MCF 10A (cell line): ENCODE data around the gene ANKRD39. TPM values are rescaled to one million over a fixed set of nuclear protein-coding genes. Genes with fewer than 3 reads are reported as not detected.
A peak's percentile ranks its signal among the peaks of the same experiment; 100 is the strongest.

Source experiments
- BruUV-seq: library from RNA; stranded (reverse); fragments of 400-500 nt; replicated peaks from 2 replicates; lab custom pipeline; 2021; lab: Mats Ljungman, UMichigan
- CTCF ChIA-PET: fragments of 300-600 bp; sonication (Branson Sonifier 250); formaldehyde crosslinking; extraction: SDS; loops from one replicate; lab custom pipeline; 2021; ENCODE audit warnings: antibody characterized with exemption, inconsistent platforms; lab: Yijun Ruan, JAX
- POLR2A ChIA-PET: fragments of 300-600, 350-650 bp; sonication (Branson Sonifier 250); formaldehyde crosslinking; extraction: SDS; loops from one replicate; lab custom pipeline; 2020; ENCODE audit warnings: antibody characterized with exemption, inconsistent platforms; lab: Yijun Ruan, JAX
- DNase-seq: peaks from one replicate; pipeline ENCODE4 v3.0.0-alpha.2; 2018; ENCODE audit not compliant: unreplicated experiment
- H3K27ac Mint-ChIP-seq: one replicate; pipeline ENCODE4 v1.8.0; 2022; ENCODE audit warnings: mild to moderate bottlenecking, low read depth, mixed read lengths; ENCODE audit not compliant: unreplicated experiment
- H3K27me3 Mint-ChIP-seq: one replicate; pipeline ENCODE4 v1.8.0; 2022; ENCODE audit warnings: mixed read lengths; ENCODE audit not compliant: insufficient read depth, unreplicated experiment
- H3K36me3 Mint-ChIP-seq: one replicate; pipeline ENCODE4 v1.8.0; 2022; ENCODE audit warnings: mild to moderate bottlenecking, moderate library complexity, mixed read lengths; ENCODE audit not compliant: insufficient read depth, unreplicated experiment
- H3K4me1 Mint-ChIP-seq: one replicate; pipeline ENCODE4 v1.8.0; 2022; ENCODE audit warnings: mixed read lengths; ENCODE audit not compliant: insufficient read depth, unreplicated experiment
- H3K4me3 Mint-ChIP-seq: one replicate; pipeline ENCODE4 v1.8.0; 2022; ENCODE audit warnings: mild to moderate bottlenecking, moderate library complexity, mixed read lengths; ENCODE audit not compliant: unreplicated experiment
- H3K9me3 Mint-ChIP-seq: one replicate; pipeline ENCODE4 v1.8.0; 2022; ENCODE audit warnings: mixed read lengths; ENCODE audit not compliant: unreplicated experiment
- CTCF ChIP-seq: fragments of 200-600 bp; IDR thresholded peaks from one replicate; pipeline ENCODE4 v1.8.0; 2022; ENCODE audit warnings: antibody characterized with exemption, mild to moderate bottlenecking; ENCODE audit not compliant: unreplicated experiment
- intact Hi-C: fragments of 100-400 bp; cut with micrococcal nuclease; formaldehyde crosslinking; loops from 2 replicates; pipeline ENCODE4 v1.14.1; 2022
- total RNA-seq: library from RNA; stranded (reverse); gene quantifications from 2 replicates; pipeline ENCODE4 v1.2.3, GENCODE V29; 2022

The ANKRD39 gene
- total RNA-seq, 1 experiment from 2014 or later = 14.0 TPM

- no peak overlapping the region for H3K4me3 Mint-ChIP-seq
- no peaks in the 10 kb centered on the region for H3K4me1 Mint-ChIP-seq
- CTCF ChIA-PET = interaction anchor here (0.5 to 2.6 kb wide), 9 partner anchors 8 to 599 kb away, joined by 3 to 16 read pairs (median 3); no protein-coding TSS in a partner anchor
- no peak for TF ChIP-seq CTCF
- DNase-seq = no peak
- H3K27me3 Mint-ChIP-seq = no peaks in the 10 kb centered on the region
- intact Hi-C loops = loop anchor here (1.0 to 10.0 kb wide), 3 partner anchors 42 to 185 kb away; partner anchors contain the start of gene CNNM4
- POLR2A ChIA-PET = interaction anchor here (1.1 kb wide), 1 partner anchor 44 kb away, joined by 3 read pairs; no protein-coding TSS in a partner anchor
- no peaks in the 10 kb centered on the region for H3K36me3 Mint-ChIP-seq
- no TSS peak for BruUV-seq
- H3K27ac Mint-ChIP-seq = no peak overlapping the region
- no peaks in the 10 kb centered on the region for H3K9me3 Mint-ChIP-seq
Observed at GRCh38 chr2:96801786-96802595, 55.8 kb downstream of the ANKRD39 start.

- Mint-ChIP-seq H3K36me3 (no peaks in the 10 kb centered on the region), H3K4me1 (no peaks in the 10 kb centered on the region), H3K4me3 (no peak overlapping the region), H3K27ac (no peak overlapping the region), H3K27me3 (no peaks in the 10 kb centered on the region), H3K9me3 (no peaks in the 10 kb centered on the region)
- peak; percentile 64 for DNase-seq
- ChIA-PET POLR2A (interaction anchor here (0.5 to 1.0 kb wide), 4 partner anchors 14 to 199 kb away, joined by 3 to 4 read pairs (median 4); no protein-coding TSS in a partner anchor), CTCF (interaction anchor here (0.6 to 2.6 kb wide), 23 partner anchors 8 to 262 kb away, joined by 3 to 16 read pairs (median 4); no protein-coding TSS in a partner anchor)
- no TSS peak for BruUV-seq
- intact Hi-C loops = loop anchor here (1.0 to 10.0 kb wide), 3 partner anchors 41 to 184 kb away; partner anchors contain the start of gene CNNM4
- TF ChIP-seq CTCF = peak; percentile 92
Observed at GRCh38 chr2:96801005-96801785, 56.6 kb downstream of the ANKRD39 start.

GRCh38 chr2:96800061-96801004 lies 57.5 kb downstream of the ANKRD39 start:
- CTCF ChIA-PET = interaction anchor here (0.5 to 2.6 kb wide), 35 partner anchors 9 to 664 kb away, joined by 3 to 16 read pairs (median 4); no protein-coding TSS in a partner anchor
- no peak for TF ChIP-seq CTCF
- intact Hi-C loops = loop anchor here (1.0 to 10.0 kb wide), 3 partner anchors 40 to 183 kb away; partner anchors contain the start of gene CNNM4
- Mint-ChIP-seq H3K36me3 (no peaks in the 10 kb centered on the region), H3K27ac (no peak overlapping the region), H3K9me3 (no peaks in the 10 kb centered on the region), H3K4me1 (no peaks in the 10 kb centered on the region), H3K4me3 (no peak overlapping the region), H3K27me3 (no peaks in the 10 kb centered on the region)
- POLR2A ChIA-PET = interaction anchor here (0.5 to 1.0 kb wide), 4 partner anchors 15 to 198 kb away, joined by 3 to 4 read pairs (median 4); no protein-coding TSS in a partner anchor
- DNase-seq = no peak
- no TSS peak for BruUV-seq
